IPS-18c (cell line): ENCODE measurements around the gene KRTAP10-2.
"Not testable (repeated sequence)": the region's sequence is repeated elsewhere in the genome, so short reads cannot be mapped to it uniquely, and the experiment has no call there.

Source experiments
- H3K4me3 ChIP-seq: 2 replicates; pipeline ENCODE4 v1.7.0; 2013; ENCODE audit warnings: low read depth, mild to moderate bottlenecking, low read length, moderate library complexity; ENCODE audit not compliant: insufficient read depth
- H3K9me3 ChIP-seq: one replicate; pipeline ENCODE4 v1.6.1; 2013; ENCODE audit warnings: mild to moderate bottlenecking, low read length, moderate library complexity; ENCODE audit not compliant: control insufficient read depth, insufficient read depth

KRTAP10-2 gene

GRCh38 chr21:44589094-44589493 lies 37.8 kb upstream of the KRTAP10-2 start:
- no peak overlapping the region for H3K4me3 ChIP-seq
- no peaks in the 10 kb centered on the region for H3K9me3 ChIP-seq

GRCh38 chr21:44585892-44586291 lies 34.6 kb upstream of the KRTAP10-2 start:
- Histone ChIP-seq H3K4me3 (no peak overlapping the region), H3K9me3 (no peaks in the 10 kb centered on the region)

GRCh38 chr21:44583800-44584147 lies 32.5 kb upstream of the KRTAP10-2 start:
- no peak overlapping the region for H3K4me3 ChIP-seq
- no peaks in the 10 kb centered on the region for H3K9me3 ChIP-seq

GRCh38 chr21:44583089-44583799 lies 31.9 kb upstream of the KRTAP10-2 start:
- Histone ChIP-seq H3K4me3 (no peak overlapping the region), H3K9me3 (peaks cover 2% of the 10 kb centered on the region)

GRCh38 chr21:44582055-44582454 lies 30.8 kb upstream of the KRTAP10-2 start:
- H3K9me3 ChIP-seq: peaks cover 5% of the 10 kb centered on the region

GRCh38 chr21:44581158-44581557 lies 29.9 kb upstream of the KRTAP10-2 start:
- Histone ChIP-seq H3K4me3 (no peak overlapping the region), H3K9me3 (peaks cover 5% of the 10 kb centered on the region)

More at GRCh38 chr21:44582055-44582454, 30.8 kb upstream of the KRTAP10-2 start:
- no peak overlapping the region for H3K4me3 ChIP-seq

GRCh38 chr21:44580231-44580821 lies 29.0 kb upstream of the KRTAP10-2 start, which contains the start of gene KRTAP10-5:
Gene KRTAP10-5 (minus strand): TSS chr21:44580604. CDS start chr21:44580578, 26 bp downstream.
- H3K9me3 ChIP-seq, H3K4me3 ChIP-seq: not testable (repeated sequence)

- Histone ChIP-seq H3K9me3 (peaks cover 5% of the 10 kb centered on the region), H3K4me3 (no peak overlapping the region)
These were observed 28.5 kb upstream of the KRTAP10-2 start for GRCh38 chr21:44579833-44580144.

- peaks cover 5% of the 10 kb centered on the region for H3K9me3 ChIP-seq
- H3K4me3 ChIP-seq: no peak overlapping the region
These were observed 27.9 kb upstream of the KRTAP10-2 start for GRCh38 chr21:44579056-44579832.

GRCh38 chr21:44578371-44579055 lies 27.2 kb upstream of the KRTAP10-2 start:
- Histone ChIP-seq H3K9me3 (peaks cover 5% of the 10 kb centered on the region), H3K4me3 (no peak overlapping the region)

GRCh38 chr21:44576025-44576420 lies 24.7 kb upstream of the KRTAP10-2 start:
- Histone ChIP-seq H3K9me3 (peaks cover 5% of the 10 kb centered on the region), H3K4me3 (no peak overlapping the region)

- no peak overlapping the region for H3K4me3 ChIP-seq
- H3K9me3 ChIP-seq: peaks cover 5% of the 10 kb centered on the region
These were observed 24.2 kb upstream of the KRTAP10-2 start for GRCh38 chr21:44575307-44576024.

- Histone ChIP-seq H3K4me3 (no peak overlapping the region), H3K9me3 (peaks cover 5% of the 10 kb centered on the region)
These were observed 23.4 kb upstream of the KRTAP10-2 start for GRCh38 chr21:44574457-44575306.

- H3K4me3 ChIP-seq, H3K9me3 ChIP-seq: not testable (repeated sequence)
These were observed 22.5 kb upstream of the KRTAP10-2 start, which contains the start of gene KRTAP10-4 for GRCh38 chr21:44573630-44574456. Gene KRTAP10-4 (plus strand): TSS chr21:44573729. CDS start chr21:44573759, 30 bp downstream.

GRCh38 chr21:44572959-44573583 lies 21.8 kb upstream of the KRTAP10-2 start:
- peaks cover 3% of the 10 kb centered on the region for H3K9me3 ChIP-seq
- H3K4me3 ChIP-seq: no peak overlapping the region
